ENCODE data around the gene CA11. TPM values are rescaled to one million over a fixed set of nuclear protein-coding genes. Genes with fewer than 3 reads are reported as not detected.

Gene CA11
- total and polyA plus RNA-seq, 9 of the 15 experiments (the other 6 are each of a cell fraction or from before 2014, with no cell fraction given), result 2.9 to 19.9 (median 8.3) TPM

DNA sequence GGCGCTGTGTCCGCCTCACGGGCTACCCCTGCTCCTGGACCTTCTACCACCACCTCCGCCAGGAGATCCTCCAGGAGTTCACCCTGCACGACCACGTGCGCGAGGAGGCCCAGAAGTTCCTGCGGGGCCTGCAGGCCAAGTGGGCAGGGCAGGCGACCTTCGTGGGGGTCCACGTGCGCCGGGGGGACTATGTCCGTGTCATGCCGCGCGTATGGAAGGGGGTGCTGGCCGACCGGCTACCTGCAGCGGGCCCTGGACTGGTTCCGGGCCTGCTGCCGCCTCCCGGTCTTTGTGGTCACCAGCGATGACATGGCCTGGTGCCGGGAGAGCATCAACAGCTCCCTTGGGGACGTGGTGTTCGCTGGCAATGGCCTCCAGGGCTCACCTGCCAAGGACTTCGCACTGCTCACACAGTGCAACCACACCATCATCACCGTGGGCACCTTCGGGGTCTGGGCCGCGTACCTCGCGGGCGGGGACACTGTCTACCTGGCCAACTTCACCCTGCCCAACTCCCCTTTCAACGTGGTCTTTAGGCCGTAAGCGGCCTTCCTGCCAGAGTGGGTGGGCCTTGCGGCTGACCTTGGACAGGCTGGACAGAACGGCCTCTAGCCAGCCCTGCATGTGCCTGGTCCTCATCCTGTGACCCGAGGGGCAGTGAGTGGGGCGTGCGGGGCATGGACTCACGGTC is 34.6 kb upstream of the CA11 start:
- CTCF ChIA-PET (ENCODE audit: low intra/inter-chr PET ratio), result no interaction called here
- 71% methylated on average over 33 of the region's 45 CpGs for WGBS (ENCODE audit: insufficient coverage, low coverage, missing lambda C conversion rate)
- Histone ChIP-seq H3K4me1 (replicated peaks in 1 of 2; ENCODE audit: control insufficient read depth in 2 of 2, insufficient read depth in 2 of 2, low read length in 2 of 2) (peaks cover 22 to 55% of the 10 kb centered on the region in 2 experiments), H3K9me3 (replicated peaks; ENCODE audit: control insufficient read depth, insufficient read depth, low read depth, low read length) (no peaks in the 10 kb centered on the region), H3K9ac (ENCODE audit: insufficient read depth in 1 of 2, low read depth in 2 of 2, low read length in 2 of 2) (peak overlapping the region in 1 of 2 experiments; percentile 72; a peak in 2 of 4 replicates), H3K4me2 (ENCODE audit: insufficient read depth, low read length) (no peak overlapping the region), H4K20me1 (replicated peaks; ENCODE audit: control insufficient read depth, insufficient read depth, low read length) (no peaks in the 10 kb centered on the region), H3K27ac (ENCODE audit: extremely low read depth, low read depth, low read length) (no peak overlapping the region), H3K79me2 (ENCODE audit: control insufficient read depth, insufficient read depth, low read length) (no peaks in the 10 kb centered on the region), H3K4me3 (no peak overlapping the region), H3K27me3 (ENCODE audit: control insufficient read depth in 2 of 2, insufficient read depth in 2 of 2, low read length in 2 of 2) (no peaks in the 10 kb centered on the region), H3K36me3 (ENCODE audit: control insufficient read depth, insufficient read depth, low read length) (no peaks in the 10 kb centered on the region), H3K9me1 (ENCODE audit: control insufficient read depth, insufficient read depth, low read length) (no peaks in the 10 kb centered on the region), H2AFZ (ENCODE audit: low read depth, low read length) (peak overlapping the region; percentile 64)
- in situ Hi-C loops (cut with MboI), result no loop called here
- FAIRE-seq (no peak), ATAC-seq (no peak), DNase-seq (ENCODE audit: extremely low read depth in 1 of 4, low spot score in 3 of 4) (no peak)
- POLR2A ChIA-PET, result interaction anchor here (0.6 to 1.1 kb wide), 3 partner anchors 44 to 313 kb away, joined by 3 to 4 read pairs (median 3); partner anchors contain the start of genes BCAT2 and RUVBL2
- intact Hi-C loops (cut with micrococcal nuclease), result no loop called here
- no TSS peak for BruUV-seq (replicated peaks)
- TF ChIP-seq CHD1 (IDR thresholded peaks at IDR 0.05; ENCODE audit: low read length) (no peak), ZNF507 (tag; conservative IDR thresholded peaks at IDR 0.05) (no peak), ZNF146 (CRISPR knock-in tag; IDR thresholded peaks at IDR 0.05; ENCODE audit: unreplicated experiment) (no peak), TCFL5 (CRISPR knock-in tag; conservative IDR thresholded peaks at IDR 0.05) (no peak), DACH1 (IDR thresholded peaks at IDR 0.05; ENCODE audit: partially characterized antibody) (no peak), PTRF (tag; IDR thresholded peaks at IDR 0.05) (no peak), MYC (IDR thresholded peaks at IDR 0.05; ENCODE audit: low read depth, low read length) (no peak), MYC (CRISPR knock-in tag; IDR thresholded peaks at IDR 0.05; ENCODE audit: borderline replicate concordance, low read depth) (no peak), SPI1 (IDR thresholded peaks at IDR 0.05; ENCODE audit: borderline replicate concordance, low read depth, low read length) (no peak), NCOR1 (IDR thresholded peaks at IDR 0.05) (no peak), MYBL2 (IDR thresholded peaks at IDR 0.05; ENCODE audit: low read depth) (no peak), MYBL2 (CRISPR knock-in tag; IDR thresholded peaks at IDR 0.05; ENCODE audit: borderline replicate concordance) (0 out of 2 replicates have a peak, but pooled peaks have one; percentile 1), HEY1 (CRISPR knock-in tag; IDR thresholded peaks at IDR 0.05; ENCODE audit: borderline replicate concordance) (no peak), TARDBP (IDR thresholded peaks at IDR 0.05) (no peak), STAG1 (CRISPR knock-in tag; IDR thresholded peaks at IDR 0.05; ENCODE audit: borderline replicate concordance) (no peak), ZNF239 (CRISPR knock-in tag; IDR thresholded peaks at IDR 0.05) (no peak), MED1 (CRISPR knock-in tag; IDR thresholded peaks at IDR 0.05; ENCODE audit: borderline replicate concordance) (no peak), RBBP5 (IDR thresholded peaks at IDR 0.05; ENCODE audit: borderline replicate concordance, insufficient read depth, low read length, poor library complexity, severe bottlenecking) (peak; percentile 49), RFX7 (CRISPR knock-in tag; IDR thresholded peaks at IDR 0.05) (no peak), NCOA2 (IDR thresholded peaks at IDR 0.05; ENCODE audit: partially characterized antibody in 2 of 2) (no peak), MTA3 (IDR thresholded peaks at IDR 0.05; ENCODE audit: borderline replicate concordance) (no peak)
- TF ChIP-seq, protein P1, sequence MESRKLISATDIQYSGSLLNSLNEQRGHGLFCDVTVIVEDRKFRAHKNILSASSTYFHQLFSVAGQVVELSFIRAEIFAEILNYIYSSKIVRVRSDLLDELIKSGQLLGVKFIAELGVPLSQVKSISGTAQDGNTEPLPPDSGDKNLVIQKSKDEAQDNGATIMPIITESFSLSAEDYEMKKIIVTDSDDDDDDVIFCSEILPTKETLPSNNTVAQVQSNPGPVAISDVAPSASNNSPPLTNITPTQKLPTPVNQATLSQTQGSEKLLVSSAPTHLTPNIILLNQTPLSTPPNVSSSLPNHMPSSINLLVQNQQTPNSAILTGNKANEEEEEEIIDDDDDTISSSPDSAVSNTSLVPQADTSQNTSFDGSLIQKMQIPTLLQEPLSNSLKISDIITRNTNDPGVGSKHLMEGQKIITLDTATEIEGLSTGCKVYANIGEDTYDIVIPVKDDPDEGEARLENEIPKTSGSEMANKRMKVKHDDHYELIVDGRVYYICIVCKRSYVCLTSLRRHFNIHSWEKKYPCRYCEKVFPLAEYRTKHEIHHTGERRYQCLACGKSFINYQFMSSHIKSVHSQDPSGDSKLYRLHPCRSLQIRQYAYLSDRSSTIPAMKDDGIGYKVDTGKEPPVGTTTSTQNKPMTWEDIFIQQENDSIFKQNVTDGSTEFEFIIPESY (CRISPR knock-in tag; IDR thresholded peaks at IDR 0.05), result peak; percentile 92

Measured in K562 (cell line).